ENCODE results near the gene GLCE. TPM values are rescaled to one million over a fixed set of nuclear protein-coding genes. Genes with fewer than 3 reads are reported as not detected.
"Not testable (repeated sequence)": the region's sequence is repeated elsewhere in the genome, so short reads cannot be mapped to it uniquely, and the experiment has no call there.

The GLCE gene
- total and polyA plus RNA-seq, 2 experiments from 2014 or later, result 9.7 to 17.1 TPM

- WGBS, 2 experiments (ENCODE audit: low coverage in 1 of 2, low lambda C conversion rate in 2 of 2, missing lambda C conversion rate in 2 of 2), result 81 to 85% methylated on average over 11 of the region's 11 CpGs
- no peak overlapping the region for H2AFZ ChIP-seq
Measured at GRCh38 chr15:69288531-69289341, 128.3 kb downstream of the GLCE start.

GRCh38 chr15:69289342-69290146, 129.1 kb downstream of the GLCE start:
- in situ Hi-C loops (cut with MboI), result no loop called here
- no peak overlapping the region for H3K9ac ChIP-seq
- 64% methylated on average over 8 of the region's 8 CpGs for WGBS, 2 experiments (ENCODE audit: low coverage in 1 of 2, low lambda C conversion rate in 2 of 2, missing lambda C conversion rate in 2 of 2)
- no peaks in the 10 kb centered on the region for H3K9me2 ChIP-seq (ENCODE audit: insufficient read depth)
- no peaks in the 10 kb centered on the region for H3K4me1 ChIP-seq (ENCODE audit: insufficient read depth)
- H3K79me2 ChIP-seq (ENCODE audit: insufficient read depth), result no peaks in the 10 kb centered on the region
- no peak overlapping the region for H3K4me2 ChIP-seq (ENCODE audit: unreplicated experiment)
- no peak overlapping the region for H3K27ac ChIP-seq
- H3K9me3 ChIP-seq (ENCODE audit: low read depth), result no peaks in the 10 kb centered on the region
- TF ChIP-seq EZH2phosphoT487 (IDR thresholded peaks at IDR 0.05; ENCODE audit: insufficient read depth, low read depth) (no peak), EZH2 (IDR thresholded peaks at IDR 0.05; ENCODE audit: insufficient read depth, poor library complexity, severe bottlenecking) (no peak)
- no peaks in the 10 kb centered on the region for H4K20me1 ChIP-seq (ENCODE audit: insufficient read depth)
- no peak overlapping the region for H2AFZ ChIP-seq
- H3K36me3 ChIP-seq (ENCODE audit: low read depth), result no peaks in the 10 kb centered on the region
- no peaks in the 10 kb centered on the region for H3F3A ChIP-seq (ENCODE audit: insufficient read depth)
- H3K4me3 ChIP-seq, result no peak overlapping the region
- H3K27me3 ChIP-seq (replicated peaks; ENCODE audit: insufficient read depth), result no peaks in the 10 kb centered on the region
- no peak for DNase-seq

More at GRCh38 chr15:69288531-69289341, 128.3 kb downstream of the GLCE start:
- H3K27ac ChIP-seq, result no peak overlapping the region
- no peaks in the 10 kb centered on the region for H3K4me1 ChIP-seq (ENCODE audit: insufficient read depth)
- no peak for DNase-seq
- in situ Hi-C loops (cut with MboI), result no loop called here
- no peaks in the 10 kb centered on the region for H3K79me2 ChIP-seq (ENCODE audit: insufficient read depth)
- H3K9me2 ChIP-seq (ENCODE audit: insufficient read depth), result no peaks in the 10 kb centered on the region
- H3K9ac ChIP-seq, result no peak overlapping the region
- TF ChIP-seq EZH2 (IDR thresholded peaks at IDR 0.05; ENCODE audit: insufficient read depth, poor library complexity, severe bottlenecking) (no peak), EZH2phosphoT487 (IDR thresholded peaks at IDR 0.05; ENCODE audit: insufficient read depth, low read depth) (no peak)
- no peaks in the 10 kb centered on the region for H3K27me3 ChIP-seq (replicated peaks; ENCODE audit: insufficient read depth)
- H3K4me2 ChIP-seq (ENCODE audit: unreplicated experiment), result no peak overlapping the region
- no peak overlapping the region for H3K4me3 ChIP-seq
- no peaks in the 10 kb centered on the region for H3F3A ChIP-seq (ENCODE audit: insufficient read depth)
- H3K36me3 ChIP-seq (ENCODE audit: low read depth), result no peaks in the 10 kb centered on the region
- H4K20me1 ChIP-seq (ENCODE audit: insufficient read depth), result no peaks in the 10 kb centered on the region
- no peaks in the 10 kb centered on the region for H3K9me3 ChIP-seq (ENCODE audit: low read depth)

GRCh38 chr15:69290346-69291164, 130.1 kb downstream of the GLCE start:
- 56 to 60% methylated on average over 7 of the region's 7 CpGs for WGBS, 2 experiments (ENCODE audit: low coverage in 1 of 2, low lambda C conversion rate in 2 of 2, missing lambda C conversion rate in 2 of 2)
- peak; percentile 19 for DNase-seq
- in situ Hi-C loops (cut with MboI), result no loop called here

DNA sequence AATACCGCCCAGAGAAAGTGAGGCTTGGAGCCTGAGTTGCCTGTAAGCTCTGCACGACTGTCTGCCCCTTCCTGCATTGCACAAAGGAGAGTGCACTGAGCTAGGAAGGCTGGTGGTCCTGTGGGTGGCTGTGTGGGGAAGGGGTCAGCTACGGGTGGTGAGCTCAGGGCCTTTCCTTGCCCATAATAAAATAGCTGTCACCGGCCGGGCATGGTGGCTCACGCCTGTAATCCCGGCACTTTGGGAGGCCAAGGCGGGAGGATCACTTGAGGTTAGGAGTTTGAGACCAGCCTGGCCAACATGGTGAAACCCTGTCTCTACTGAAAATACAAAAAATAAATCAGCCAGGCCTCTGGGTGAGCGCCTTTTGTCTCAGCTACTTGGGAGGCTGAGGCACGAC, 131.2 kb downstream of the GLCE start:
- in situ Hi-C loops (cut with MboI); H3K4me2 ChIP-seq (ENCODE audit: unreplicated experiment); H3K9ac ChIP-seq; H3K36me3 ChIP-seq (ENCODE audit: low read depth); H4K20me1 ChIP-seq (ENCODE audit: insufficient read depth); H2AFZ ChIP-seq; H3F3A ChIP-seq (ENCODE audit: insufficient read depth); DNase-seq; H3K4me1 ChIP-seq (ENCODE audit: insufficient read depth); H3K79me2 ChIP-seq (ENCODE audit: insufficient read depth); H3K27me3 ChIP-seq (replicated peaks; ENCODE audit: insufficient read depth); H3K9me2 ChIP-seq (ENCODE audit: insufficient read depth); H3K27ac ChIP-seq; H3K4me3 ChIP-seq; H3K9me3 ChIP-seq (ENCODE audit: low read depth): not testable (repeated sequence)
- 83 to 85% methylated on average over 10 of the region's 10 CpGs for WGBS, 2 experiments (ENCODE audit: low coverage in 1 of 2, low lambda C conversion rate in 2 of 2, missing lambda C conversion rate in 2 of 2)

More at GRCh38 chr15:69290346-69291164, 130.1 kb downstream of the GLCE start:
- no peaks in the 10 kb centered on the region for H3K27me3 ChIP-seq (replicated peaks; ENCODE audit: insufficient read depth)
- H2AFZ ChIP-seq, result no peak overlapping the region
- no peaks in the 10 kb centered on the region for H3K36me3 ChIP-seq (ENCODE audit: low read depth)
- H3K9me3 ChIP-seq (ENCODE audit: low read depth), result no peaks in the 10 kb centered on the region
- H3K27ac ChIP-seq, result no peak overlapping the region
- H4K20me1 ChIP-seq (ENCODE audit: insufficient read depth), result no peaks in the 10 kb centered on the region
- TF ChIP-seq EZH2phosphoT487 (IDR thresholded peaks at IDR 0.05; ENCODE audit: insufficient read depth, low read depth), result no peak
- no peak for TF ChIP-seq EZH2 (IDR thresholded peaks at IDR 0.05; ENCODE audit: insufficient read depth, poor library complexity, severe bottlenecking)
- H3K4me1 ChIP-seq (ENCODE audit: insufficient read depth), result no peaks in the 10 kb centered on the region
- no peak overlapping the region for H3K4me2 ChIP-seq (ENCODE audit: unreplicated experiment)
- no peaks in the 10 kb centered on the region for H3K79me2 ChIP-seq (ENCODE audit: insufficient read depth)
- H3K9ac ChIP-seq, result no peak overlapping the region
- H3K9me2 ChIP-seq (ENCODE audit: insufficient read depth), result no peaks in the 10 kb centered on the region
- no peak overlapping the region for H3K4me3 ChIP-seq
- H3F3A ChIP-seq (ENCODE audit: insufficient read depth), result no peaks in the 10 kb centered on the region

Data from GM23248 (cell line).